ENCODE measurements around the gene MLANA.

- TF ChIP-seq EZH2phosphoT487 (IDR thresholded peaks at IDR 0.05; ENCODE audit: insufficient read depth, low read depth): no peak
- no peak for TF ChIP-seq EZH2 (IDR thresholded peaks at IDR 0.05; ENCODE audit: insufficient read depth, poor library complexity, severe bottlenecking)
These were observed 14.7 kb upstream of the MLANA start for GRCh38 chr9:5876026-5876425.

Data from GM23248 (cell line).